NT2/D1 (cell line): ENCODE measurements around the gene EVI5L.
A peak's percentile ranks its signal among the peaks of the same experiment; 100 is the strongest.

Source experiments
- DNase-seq: peaks from one replicate; pipeline ENCODE4 v3.0.0-alpha.2; 2011; ENCODE audit warnings: low read depth, low spot score
- H3K27me3 ChIP-seq: 2 replicates; pipeline ENCODE4 v1.6.0; 2011; ENCODE audit warnings: mild to moderate bottlenecking; ENCODE audit not compliant: insufficient read length, insufficient read depth
- H3K36me3 ChIP-seq: 2 replicates; pipeline ENCODE4 v1.6.1; 2011; ENCODE audit warnings: mild to moderate bottlenecking, low read length, mixed read lengths; ENCODE audit not compliant: insufficient read depth, insufficient read length
- H3K4me1 ChIP-seq: 2 replicates; pipeline ENCODE4 v1.5.1; 2011; ENCODE audit not compliant: insufficient read depth, insufficient read length
- H3K4me3 ChIP-seq: 2 replicates; pipeline ENCODE4 v1.5.1; 2011; ENCODE audit warnings: low read depth; ENCODE audit not compliant: insufficient read length
- H3K9ac ChIP-seq: 2 replicates; pipeline ENCODE4 v1.6.0; 2011; ENCODE audit warnings: low read depth; ENCODE audit not compliant: insufficient read length
- H3K9me3 ChIP-seq: 2 replicates; pipeline ENCODE4 v1.5.1; 2011; ENCODE audit warnings: mild to moderate bottlenecking, low read length; ENCODE audit not compliant: insufficient read depth
- SUZ12 ChIP-seq: IDR thresholded peaks from 2 replicates; pipeline ENCODE4 v1.6.1; 2011; ENCODE audit not compliant: insufficient read length, insufficient read depth; ENCODE audit errors: extremely low read depth
- YY1 ChIP-seq: IDR thresholded peaks from 2 replicates; pipeline ENCODE4 v1.6.1; 2011; ENCODE audit not compliant: insufficient read length, insufficient read depth
- ZNF274 ChIP-seq: IDR thresholded peaks from 2 replicates; pipeline ENCODE4 v1.6.1; 2011; ENCODE audit warnings: mild to moderate bottlenecking, low read depth, low read length

The EVI5L gene

DNA sequence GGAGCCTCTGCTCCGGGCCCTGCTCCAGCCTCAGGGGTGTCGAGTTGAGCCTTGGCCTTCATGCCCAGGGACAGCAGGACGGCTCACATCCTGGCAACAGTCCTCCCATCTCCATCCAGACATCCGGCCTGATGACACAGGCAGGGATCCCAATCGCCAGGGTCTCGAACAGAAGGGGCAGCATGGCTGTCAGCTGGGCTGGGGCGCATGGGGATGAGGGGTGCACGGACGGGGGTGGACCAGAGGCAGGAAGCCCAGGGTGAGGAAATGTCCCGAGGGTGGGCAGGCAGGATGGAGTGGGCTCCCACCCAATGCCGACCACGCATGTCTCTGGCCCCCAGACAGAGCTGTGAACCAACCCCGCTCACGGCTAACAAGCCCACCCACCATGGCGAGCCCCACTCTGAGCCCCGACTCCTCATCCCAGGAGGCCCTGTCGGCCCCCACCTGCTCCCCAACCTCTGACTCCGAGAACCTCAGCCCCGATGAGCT, 16.2 kb downstream of the EVI5L start:
- H3K36me3 ChIP-seq = no peaks in the 10 kb centered on the region
- peaks cover 11% of the 10 kb centered on the region; the same call in 1 of the 2 replicates for H3K9me3 ChIP-seq
- no peak overlapping the region for H3K4me3 ChIP-seq
- TF ChIP-seq SUZ12 (no peak), ZNF274 (no peak), YY1 (no peak)
- no peaks in the 10 kb centered on the region for H3K27me3 ChIP-seq
- H3K4me1 ChIP-seq = peaks cover 5% of the 10 kb centered on the region
- H3K9ac ChIP-seq = no peak overlapping the region
- DNase-seq = no peak

DNA sequence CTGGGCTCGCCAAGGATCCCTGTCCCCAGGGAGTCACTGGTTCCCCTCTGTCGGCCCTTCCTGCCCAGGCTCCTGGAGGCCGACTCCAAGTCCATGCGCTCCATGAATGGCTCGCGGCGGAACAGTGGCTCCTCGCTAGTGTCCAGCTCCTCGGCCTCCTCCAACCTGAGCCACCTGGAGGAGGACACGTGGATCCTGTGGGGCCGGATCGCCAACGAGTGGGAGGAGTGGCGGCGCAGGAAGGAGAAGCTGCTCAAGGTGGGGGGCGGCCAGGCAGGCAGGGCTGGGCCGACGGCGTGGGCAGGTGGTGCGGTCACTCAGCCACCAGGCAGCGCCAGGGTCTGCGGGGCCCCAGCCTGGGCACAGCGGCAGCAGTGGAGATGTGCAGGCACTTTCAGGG, 17.6 kb downstream of the EVI5L start:
- H3K36me3 ChIP-seq = no peaks in the 10 kb centered on the region

GRCh38 chr19:7848779-7849457, 18.9 kb downstream of the EVI5L start:
- H3K27me3 ChIP-seq = no peaks in the 10 kb centered on the region
- no peak overlapping the region for H3K4me3 ChIP-seq
- TF ChIP-seq YY1 (no peak), SUZ12 (no peak), ZNF274 (no peak)
- H3K9ac ChIP-seq = no peak overlapping the region
- no peak for DNase-seq
- H3K4me1 ChIP-seq = peaks cover 11% of the 10 kb centered on the region
- H3K36me3 ChIP-seq = no peaks in the 10 kb centered on the region
- no peaks in the 10 kb centered on the region for H3K9me3 ChIP-seq

More for the DNA sequence above, 17.6 kb downstream of the EVI5L start:
- Histone ChIP-seq H3K4me3 (no peak overlapping the region), H3K9ac (no peak overlapping the region), H3K4me1 (peaks cover 5% of the 10 kb centered on the region), H3K27me3 (no peaks in the 10 kb centered on the region), H3K9me3 (peaks cover 5% of the 10 kb centered on the region; the same call in 1 of the 2 replicates)
- no peak for DNase-seq
- TF ChIP-seq ZNF274 = no peak

GRCh38 chr19:7849631-7849999, 19.6 kb downstream of the EVI5L start:
- no peak for DNase-seq
- no peaks in the 10 kb centered on the region for H3K36me3 ChIP-seq
- H3K9me3 ChIP-seq = no peaks in the 10 kb centered on the region
- no peak overlapping the region for H3K9ac ChIP-seq
- H3K27me3 ChIP-seq = peaks cover 5% of the 10 kb centered on the region
- no peak for TF ChIP-seq SUZ12
- TF ChIP-seq YY1 = no peak
- TF ChIP-seq ZNF274 = no peak
- H3K4me1 ChIP-seq = peaks cover 11% of the 10 kb centered on the region
- no peak overlapping the region for H3K4me3 ChIP-seq

DNA sequence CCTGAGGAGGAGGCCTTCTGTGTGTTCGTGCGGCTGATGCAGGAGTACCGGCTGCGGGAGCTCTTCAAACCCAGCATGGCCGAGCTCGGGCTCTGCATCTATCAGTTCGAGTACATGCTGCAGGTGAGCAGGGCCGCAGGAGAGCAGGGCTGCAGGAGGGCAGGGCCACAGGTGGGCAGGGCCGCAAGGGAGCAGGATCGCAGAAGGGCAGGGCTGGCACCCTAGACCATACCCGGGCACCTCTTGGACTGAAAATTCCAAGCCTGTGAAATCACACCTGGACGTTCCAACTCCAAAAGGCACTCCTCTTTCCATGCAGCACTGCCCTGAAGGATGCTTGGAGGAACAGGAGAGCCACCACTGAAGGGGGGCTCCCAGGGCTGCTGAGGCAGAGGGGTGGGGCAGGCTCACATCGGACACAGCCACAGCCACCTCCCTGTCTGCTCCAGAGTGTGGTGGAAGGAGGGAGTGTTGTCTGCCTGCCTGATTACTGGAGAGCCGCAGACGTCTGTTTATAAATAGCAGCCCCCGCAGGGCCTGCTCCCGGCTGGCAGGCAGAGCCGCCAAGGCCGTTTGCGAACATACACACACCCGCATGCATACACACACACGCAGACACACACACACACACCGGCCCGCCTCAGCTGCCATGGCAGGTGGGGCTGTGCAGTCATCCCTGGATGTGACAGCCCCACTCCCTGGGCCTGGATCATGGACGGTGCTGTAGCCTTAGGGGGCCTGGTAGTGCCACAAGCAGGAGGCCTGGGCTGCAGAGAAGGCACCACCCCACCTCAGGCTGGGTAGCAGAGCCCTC, 20.2 kb downstream of the EVI5L start:
- H3K27me3 ChIP-seq = peaks cover 8% of the 10 kb centered on the region
- no peak overlapping the region for H3K9ac ChIP-seq
- TF ChIP-seq ZNF274 (no peak), YY1 (no peak), SUZ12 (no peak)
- H3K36me3 ChIP-seq = no peaks in the 10 kb centered on the region
- peaks cover 11% of the 10 kb centered on the region for H3K4me1 ChIP-seq
- no peaks in the 10 kb centered on the region for H3K9me3 ChIP-seq
- DNase-seq = no peak
- no peak overlapping the region for H3K4me3 ChIP-seq

- peaks cover 8% of the 10 kb centered on the region for H3K27me3 ChIP-seq
- TF ChIP-seq ZNF274 (no peak), SUZ12 (no peak), YY1 (no peak)
Observed at GRCh38 chr19:7850945-7851622, 21.1 kb downstream of the EVI5L start.

More at GRCh38 chr19:7850945-7851622, 21.1 kb downstream of the EVI5L start:
- peak overlapping the region; percentile 61 for H3K9ac ChIP-seq
- DNase-seq = no peak
- H3K36me3 ChIP-seq = no peaks in the 10 kb centered on the region
- no peaks in the 10 kb centered on the region for H3K9me3 ChIP-seq
- no peak overlapping the region for H3K4me3 ChIP-seq
- peaks cover 11% of the 10 kb centered on the region for H3K4me1 ChIP-seq
